Sigmoid colon (tissue), 3 donors: ENCODE measurements around the gene KAT2B.

Experiments
- CTCF ChIP-seq, 4 experiments: fragments of 450-650 bp in 3 of 4; fragments of 200-600 bp in 1 of 4; IDR thresholded peaks; one replicate each; pipeline ENCODE4 v1.5.1; 2016 to 2019; ENCODE audit warnings: antibody characterized with exemption in 4 of 4, mild to moderate bottlenecking in 3 of 4, moderate library complexity in 2 of 4
- POLR2A ChIP-seq, 2 donors: fragments of 450-650 bp; IDR thresholded peaks; one replicate each; pipeline ENCODE4 v1.6.1; 2016; ENCODE audit warnings: antibody characterized with exemption in 2 of 2, mild to moderate bottlenecking in 2 of 2, moderate library complexity in 2 of 2

- TF ChIP-seq CTCF (IDR thresholded peaks at IDR 0.05) (no peak), POLR2A (IDR thresholded peaks at IDR 0.05) (no peak)
These were observed 85.0 kb downstream of the KAT2B start for GRCh38 chr3:20125289-20125688.
